Activated CD4-positive, alpha-beta T cell treated with anti-CD3 and anti-CD28 coated beads, Interleukin-10, Interleukin-2, amounts not matched to agents 100 ng/mL and 50 ng/mL, durations not matched to agents 16 hours and 8 hours (primary cell): Measurements from ENCODE around the gene NRXN2.

Experiments
- DNase-seq: peaks from one replicate; pipeline ENCODE4 v3.0.0-alpha.2; 2020

NRXN2 gene

GRCh38 chr11:64560941-64561340 lies 162.1 kb downstream of the NRXN2 start:
- no peak for DNase-seq

- no peak for DNase-seq
These were observed 162.7 kb downstream of the NRXN2 start for GRCh38 chr11:64560139-64560771.

- no peak for DNase-seq
These were observed 163.5 kb downstream of the NRXN2 start for GRCh38 chr11:64559351-64560138.

- DNase-seq = no peak
These were observed 164.1 kb downstream of the NRXN2 start for GRCh38 chr11:64558869-64559268.

- DNase-seq = no peak
These were observed 164.8 kb downstream of the NRXN2 start for GRCh38 chr11:64558065-64558745.

GRCh38 chr11:64556721-64557250 lies 166.2 kb downstream of the NRXN2 start:
- DNase-seq = no peak
